ENCODE data around the gene PARN.

PARN gene

GRCh38 chr16:14389359-14389758, 240.7 kb downstream of the PARN start:
- H3K4me3 ChIP-seq (ENCODE audit: low read depth, low read length) = no peak overlapping the region
- ChIA-PET CTCF (no interaction called here), POLR2A (no interaction called here)
- TF ChIP-seq, protein P1, sequence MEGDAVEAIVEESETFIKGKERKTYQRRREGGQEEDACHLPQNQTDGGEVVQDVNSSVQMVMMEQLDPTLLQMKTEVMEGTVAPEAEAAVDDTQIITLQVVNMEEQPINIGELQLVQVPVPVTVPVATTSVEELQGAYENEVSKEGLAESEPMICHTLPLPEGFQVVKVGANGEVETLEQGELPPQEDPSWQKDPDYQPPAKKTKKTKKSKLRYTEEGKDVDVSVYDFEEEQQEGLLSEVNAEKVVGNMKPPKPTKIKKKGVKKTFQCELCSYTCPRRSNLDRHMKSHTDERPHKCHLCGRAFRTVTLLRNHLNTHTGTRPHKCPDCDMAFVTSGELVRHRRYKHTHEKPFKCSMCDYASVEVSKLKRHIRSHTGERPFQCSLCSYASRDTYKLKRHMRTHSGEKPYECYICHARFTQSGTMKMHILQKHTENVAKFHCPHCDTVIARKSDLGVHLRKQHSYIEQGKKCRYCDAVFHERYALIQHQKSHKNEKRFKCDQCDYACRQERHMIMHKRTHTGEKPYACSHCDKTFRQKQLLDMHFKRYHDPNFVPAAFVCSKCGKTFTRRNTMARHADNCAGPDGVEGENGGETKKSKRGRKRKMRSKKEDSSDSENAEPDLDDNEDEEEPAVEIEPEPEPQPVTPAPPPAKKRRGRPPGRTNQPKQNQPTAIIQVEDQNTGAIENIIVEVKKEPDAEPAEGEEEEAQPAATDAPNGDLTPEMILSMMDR (IDR thresholded peaks at IDR 0.05; ENCODE audit: insufficient read depth, low read length, missing control alignments) = no peak
- DNase-seq (ENCODE audit: low read depth, low spot score) = no peak

- TF ChIP-seq, protein P1 (IDR thresholded peaks at IDR 0.05; ENCODE audit: insufficient read depth, low read length, missing control alignments) = no peak
- no peak for DNase-seq (ENCODE audit: low read depth, low spot score)
- ChIA-PET POLR2A (no interaction called here), CTCF (no interaction called here)
- no peak overlapping the region for H3K4me3 ChIP-seq (ENCODE audit: low read depth, low read length)
These were observed 241.8 kb downstream of the PARN start for GRCh38 chr16:14388243-14388642.

GRCh38 chr16:14386115-14386514, 243.9 kb downstream of the PARN start:
- no peak for DNase-seq (ENCODE audit: low read depth, low spot score)
- TF ChIP-seq, protein P1 (IDR thresholded peaks at IDR 0.05; ENCODE audit: insufficient read depth, low read length, missing control alignments) = no peak
- CTCF ChIA-PET = no interaction called here
- H3K4me3 ChIP-seq (ENCODE audit: low read depth, low read length) = no peak overlapping the region
- POLR2A ChIA-PET = no interaction called here
